Peyer's patch (tissue), 4 donors: ENCODE measurements around the gene ACTR5.

Experiments
- POLR2A ChIP-seq, 2 donors: fragments of 450-650 bp; IDR thresholded peaks; one replicate each; pipeline ENCODE4 v1.5.1; 2017; ENCODE audit warnings: antibody characterized with exemption in 2 of 2, mild to moderate bottlenecking in 2 of 2, moderate library complexity in 2 of 2
- TF ChIP-seq, protein P1 (sequence below), 6 experiments: fragments of 450-650 bp in 4 of 6; fragments of 200-600 bp in 2 of 6; sonication (generic) in 1 of 6; IDR thresholded peaks; one replicate each; pipeline ENCODE4 v1.5.1; 2017 to 2019; ENCODE audit warnings: antibody characterized with exemption in 6 of 6, mild to moderate bottlenecking in 3 of 6, moderate library complexity in 1 of 6

DNA sequence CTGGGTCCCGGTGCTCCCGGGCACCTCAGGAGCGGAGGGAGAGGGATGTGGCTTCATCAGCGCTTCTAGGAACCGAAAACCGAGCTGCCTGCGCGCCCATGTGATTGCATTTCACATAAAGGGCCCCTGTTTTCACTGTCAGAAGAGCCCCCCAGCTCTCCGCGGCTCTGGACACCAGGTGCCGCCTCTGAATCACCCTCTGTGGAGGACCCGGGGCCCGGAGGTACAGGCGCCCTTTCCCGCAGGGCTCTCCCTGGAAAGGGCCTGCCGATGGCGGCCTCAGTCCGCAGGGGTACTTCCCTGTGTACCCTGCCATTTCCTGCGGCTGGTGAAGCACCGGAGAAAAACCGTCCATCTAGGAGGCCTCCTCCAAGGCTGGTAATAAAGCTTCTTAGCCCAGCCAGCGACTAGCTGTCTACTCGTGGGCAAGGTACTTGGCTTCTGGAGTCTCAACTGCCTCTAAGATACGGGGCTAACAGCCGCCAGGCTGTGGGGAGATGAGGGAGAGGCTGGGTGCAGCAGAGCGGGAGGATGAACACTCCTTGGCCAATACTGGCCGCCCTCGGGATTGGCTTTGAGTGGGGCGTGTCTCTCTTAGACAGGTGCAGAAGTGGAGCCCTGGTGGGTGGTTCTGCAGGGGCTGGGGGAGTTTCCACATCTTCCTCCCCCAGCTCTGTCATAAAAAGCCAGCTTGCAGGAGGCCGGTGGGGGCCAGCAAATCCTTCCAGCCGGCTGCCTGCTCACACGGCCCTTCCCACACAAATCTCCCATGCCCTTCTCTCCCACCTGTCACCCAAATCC is 58.8 kb downstream of the ACTR5 start:
- TF ChIP-seq POLR2A (IDR thresholded peaks at IDR 0.05), result no peak
- TF ChIP-seq, protein P1, sequence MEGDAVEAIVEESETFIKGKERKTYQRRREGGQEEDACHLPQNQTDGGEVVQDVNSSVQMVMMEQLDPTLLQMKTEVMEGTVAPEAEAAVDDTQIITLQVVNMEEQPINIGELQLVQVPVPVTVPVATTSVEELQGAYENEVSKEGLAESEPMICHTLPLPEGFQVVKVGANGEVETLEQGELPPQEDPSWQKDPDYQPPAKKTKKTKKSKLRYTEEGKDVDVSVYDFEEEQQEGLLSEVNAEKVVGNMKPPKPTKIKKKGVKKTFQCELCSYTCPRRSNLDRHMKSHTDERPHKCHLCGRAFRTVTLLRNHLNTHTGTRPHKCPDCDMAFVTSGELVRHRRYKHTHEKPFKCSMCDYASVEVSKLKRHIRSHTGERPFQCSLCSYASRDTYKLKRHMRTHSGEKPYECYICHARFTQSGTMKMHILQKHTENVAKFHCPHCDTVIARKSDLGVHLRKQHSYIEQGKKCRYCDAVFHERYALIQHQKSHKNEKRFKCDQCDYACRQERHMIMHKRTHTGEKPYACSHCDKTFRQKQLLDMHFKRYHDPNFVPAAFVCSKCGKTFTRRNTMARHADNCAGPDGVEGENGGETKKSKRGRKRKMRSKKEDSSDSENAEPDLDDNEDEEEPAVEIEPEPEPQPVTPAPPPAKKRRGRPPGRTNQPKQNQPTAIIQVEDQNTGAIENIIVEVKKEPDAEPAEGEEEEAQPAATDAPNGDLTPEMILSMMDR (IDR thresholded peaks at IDR 0.05), result no peak
